Measurements from ENCODE around the gene CD209. TPM values are rescaled to one million over a fixed set of nuclear protein-coding genes. Genes with fewer than 3 reads are reported as not detected.
"Not testable (repeated sequence)": the region's sequence is repeated elsewhere in the genome, so short reads cannot be mapped to it uniquely, and the experiment has no call there.

CD209 gene
- total RNA-seq = not detected

GRCh38 chr19:7746903-7747884, at the start of gene CD209:
CD209 (minus strand) TSS chr19:7747534; CDS start chr19:7747511, 23 bp downstream.
- Mint-ChIP-seq H3K4me1 (ENCODE audit: low read depth) (peaks cover 30% of the 10 kb centered on the region), H3K9me3 (peaks cover 8 to 9% of the 10 kb centered on the region in 2 donors)

GRCh38 chr19:7795555-7796161, 48.3 kb upstream of the CD209 start:
- H3K4me1 Mint-ChIP-seq (ENCODE audit: low read depth) = peaks cover 15% of the 10 kb centered on the region
- H3K27ac Mint-ChIP-seq = no peak overlapping the region
- ATAC-seq (replicated peaks in 1 of 2) (no peak), DNase-seq (no peak)
- H3K27me3 Mint-ChIP-seq (ENCODE audit: low read depth) = peaks cover 52% of the 10 kb centered on the region
- peaks cover 0 to 2% of the 10 kb centered on the region in 2 donors for H3K36me3 Mint-ChIP-seq (ENCODE audit: insufficient read depth in 2 of 2)
- H3K4me3 Mint-ChIP-seq = no peak overlapping the region
- H3K9me3 Mint-ChIP-seq = no peaks in the 10 kb centered on the region

More at GRCh38 chr19:7746903-7747884, at the start of gene CD209:
- Mint-ChIP-seq H3K36me3 (ENCODE audit: insufficient read depth in 2 of 2) (peaks cover 13 to 15% of the 10 kb centered on the region in 2 donors), H3K27me3 (ENCODE audit: low read depth) (peaks cover 49% of the 10 kb centered on the region), H3K4me3 (no peak within 1 kb of the TSS), H3K27ac (no peak within 1 kb of the TSS)
- DNase-seq (no peak), ATAC-seq (replicated peaks in 1 of 2) (no peak)

GRCh38 chr19:7793493-7793892, 46.2 kb upstream of the CD209 start:
- peaks cover 0 to 2% of the 10 kb centered on the region in 2 donors for H3K36me3 Mint-ChIP-seq (ENCODE audit: insufficient read depth in 2 of 2)
- no peak overlapping the region for H3K4me3 Mint-ChIP-seq
- no peak for DNase-seq
- no peaks in the 10 kb centered on the region for H3K9me3 Mint-ChIP-seq
- H3K27ac Mint-ChIP-seq = no peak overlapping the region
- no peak for ATAC-seq (replicated peaks in 1 of 2)
- H3K4me1 Mint-ChIP-seq (ENCODE audit: low read depth) = no peaks in the 10 kb centered on the region
- H3K27me3 Mint-ChIP-seq (ENCODE audit: low read depth) = peaks cover 42% of the 10 kb centered on the region

- H3K27ac Mint-ChIP-seq; H3K4me3 Mint-ChIP-seq; H3K4me1 Mint-ChIP-seq (ENCODE audit: low read depth); DNase-seq; H3K36me3 Mint-ChIP-seq (ENCODE audit: insufficient read depth in 2 of 2); H3K9me3 Mint-ChIP-seq; ATAC-seq (replicated peaks in 1 of 2): not testable (repeated sequence)
- peaks cover 43% of the 10 kb centered on the region for H3K27me3 Mint-ChIP-seq (ENCODE audit: low read depth)
These were observed 45.4 kb upstream of the CD209 start for GRCh38 chr19:7792701-7793100.

- ATAC-seq (replicated peaks in 1 of 2) (no peak), DNase-seq (no peak)
- no peak overlapping the region for H3K4me3 Mint-ChIP-seq
- peaks cover 45% of the 10 kb centered on the region for H3K27me3 Mint-ChIP-seq (ENCODE audit: low read depth)
- no peak overlapping the region for H3K27ac Mint-ChIP-seq
- H3K36me3 Mint-ChIP-seq (ENCODE audit: insufficient read depth in 2 of 2) = peaks cover 0 to 2% of the 10 kb centered on the region in 2 donors
- H3K9me3 Mint-ChIP-seq = no peaks in the 10 kb centered on the region
- no peaks in the 10 kb centered on the region for H3K4me1 Mint-ChIP-seq (ENCODE audit: low read depth)
These were observed 44.9 kb upstream of the CD209 start for GRCh38 chr19:7792281-7792680.

GRCh38 chr19:7790416-7790815, 43.1 kb upstream of the CD209 start:
- H3K27me3 Mint-ChIP-seq (ENCODE audit: low read depth) = peaks cover 58% of the 10 kb centered on the region
- H3K4me3 Mint-ChIP-seq = no peak overlapping the region
- no peaks in the 10 kb centered on the region for H3K9me3 Mint-ChIP-seq
- H3K27ac Mint-ChIP-seq = no peak overlapping the region
- ATAC-seq (replicated peaks in 1 of 2) (no peak), DNase-seq (no peak)
- H3K4me1 Mint-ChIP-seq (ENCODE audit: low read depth) = no peaks in the 10 kb centered on the region
- H3K36me3 Mint-ChIP-seq (ENCODE audit: insufficient read depth in 2 of 2) = peaks cover 0 to 7% of the 10 kb centered on the region in 2 donors

- ATAC-seq (replicated peaks in 1 of 2) (peak in 1 of 2 donors; percentile 19), DNase-seq (peak in 1 of 2 donors; percentile 18)
- Mint-ChIP-seq H3K27ac (no peak overlapping the region), H3K4me3 (peak overlapping the region; percentile 52 to 66), H3K4me1 (ENCODE audit: low read depth) (peaks cover under 1% of the 10 kb centered on the region), H3K27me3 (ENCODE audit: low read depth) (peaks cover 67% of the 10 kb centered on the region), H3K36me3 (ENCODE audit: insufficient read depth in 2 of 2) (peaks cover 0 to 10% of the 10 kb centered on the region in 2 donors), H3K9me3 (no peaks in the 10 kb centered on the region)
These were observed 42.1 kb upstream of the CD209 start for GRCh38 chr19:7789447-7789846.

GRCh38 chr19:7788933-7789323, 41.6 kb upstream of the CD209 start:
- H3K27me3 Mint-ChIP-seq (ENCODE audit: low read depth) = peaks cover 67% of the 10 kb centered on the region
- peaks cover 5% of the 10 kb centered on the region for H3K4me1 Mint-ChIP-seq (ENCODE audit: low read depth)
- no peaks in the 10 kb centered on the region for H3K9me3 Mint-ChIP-seq
- DNase-seq (no peak), ATAC-seq (replicated peaks in 1 of 2) (no peak)
- H3K36me3 Mint-ChIP-seq (ENCODE audit: insufficient read depth in 2 of 2) = peaks cover 0 to 10% of the 10 kb centered on the region in 2 donors
- H3K4me3 Mint-ChIP-seq = peak overlapping the region; percentile 20 to 66
- no peak overlapping the region for H3K27ac Mint-ChIP-seq

GRCh38 chr19:7788178-7788932, 41.0 kb upstream of the CD209 start:
- H3K9me3 Mint-ChIP-seq = no peaks in the 10 kb centered on the region
- peaks cover 9% of the 10 kb centered on the region for H3K4me1 Mint-ChIP-seq (ENCODE audit: low read depth)
- DNase-seq = no peak
- peaks cover 69% of the 10 kb centered on the region for H3K27me3 Mint-ChIP-seq (ENCODE audit: low read depth)
- no peak for ATAC-seq (replicated peaks in 1 of 2)
- no peak overlapping the region for H3K27ac Mint-ChIP-seq
- peak overlapping the region in 1 of 2 donors; percentile 33 for H3K4me3 Mint-ChIP-seq
- peaks cover 0 to 8% of the 10 kb centered on the region in 2 donors for H3K36me3 Mint-ChIP-seq (ENCODE audit: insufficient read depth in 2 of 2)

GRCh38 chr19:7787602-7788177, 40.4 kb upstream of the CD209 start:
- peaks cover 0 to 8% of the 10 kb centered on the region in 2 donors for H3K36me3 Mint-ChIP-seq (ENCODE audit: insufficient read depth in 2 of 2)
- H3K4me1 Mint-ChIP-seq (ENCODE audit: low read depth) = peaks cover 9% of the 10 kb centered on the region
- no peak overlapping the region for H3K4me3 Mint-ChIP-seq
- ATAC-seq (replicated peaks in 1 of 2) = no peak
- no peak overlapping the region for H3K27ac Mint-ChIP-seq
- H3K27me3 Mint-ChIP-seq (ENCODE audit: low read depth) = peaks cover 73% of the 10 kb centered on the region
- DNase-seq = no peak
- no peaks in the 10 kb centered on the region for H3K9me3 Mint-ChIP-seq

- H3K27me3 Mint-ChIP-seq (ENCODE audit: low read depth) = peaks cover 71% of the 10 kb centered on the region
- H3K4me1 Mint-ChIP-seq (ENCODE audit: low read depth) = peaks cover 9% of the 10 kb centered on the region
- no peak for DNase-seq
- H3K27ac Mint-ChIP-seq = no peak overlapping the region
- no peaks in the 10 kb centered on the region for H3K9me3 Mint-ChIP-seq
- peak overlapping the region in 1 of 2 donors; percentile 11 for H3K4me3 Mint-ChIP-seq
- ATAC-seq (replicated peaks in 1 of 2) = no peak
- peaks cover 0 to 8% of the 10 kb centered on the region in 2 donors for H3K36me3 Mint-ChIP-seq (ENCODE audit: insufficient read depth in 2 of 2)
These were observed 39.8 kb upstream of the CD209 start for GRCh38 chr19:7787141-7787540.

GRCh38 chr19:7784856-7785255, 37.5 kb upstream of the CD209 start:
- no peak overlapping the region for H3K27ac Mint-ChIP-seq
- DNase-seq = no peak
- peaks cover 83% of the 10 kb centered on the region for H3K27me3 Mint-ChIP-seq (ENCODE audit: low read depth)
- no peak overlapping the region for H3K4me3 Mint-ChIP-seq
- no peaks in the 10 kb centered on the region for H3K9me3 Mint-ChIP-seq
- peaks cover 0 to 8% of the 10 kb centered on the region in 2 donors for H3K36me3 Mint-ChIP-seq (ENCODE audit: insufficient read depth in 2 of 2)
- no peak for ATAC-seq (replicated peaks in 1 of 2)
- H3K4me1 Mint-ChIP-seq (ENCODE audit: low read depth) = peaks cover 9% of the 10 kb centered on the region

Data from activated T-cell treated with anti-CD3 and anti-CD28 coated beads, Interleukin-2, amount 50 U/mL, for 72 hours (primary cell).